Gastrocnemius medialis (tissue), 4 donors: ENCODE data around the gene ACLY.

Source experiments
- CTCF ChIP-seq, 5 experiments: fragments of 450-650 bp in 3 of 5; fragments of 200-600 bp in 2 of 5; sonication (generic) in 2 of 5; IDR thresholded peaks in 4 of 5; conservative IDR thresholded peaks in 1 of 5; 1 replicate in 4 of 5; 2 replicates in 1 of 5; pipeline ENCODE4 v1.5.1; 2016 to 2019; ENCODE audit warnings: antibody characterized with exemption in 5 of 5, mild to moderate bottlenecking in 3 of 5, moderate library complexity in 3 of 5
- POLR2A ChIP-seq, 2 donors: fragments of 450-650 bp; IDR thresholded peaks; one replicate each; pipeline ENCODE4 v1.6.1; 2017; ENCODE audit warnings: antibody characterized with exemption in 2 of 2, mild to moderate bottlenecking in 2 of 2, moderate library complexity in 2 of 2

GRCh38 chr17:41913798-41914197, 5.0 kb downstream of the ACLY start:
- TF ChIP-seq POLR2A (IDR thresholded peaks at IDR 0.05) (no peak), CTCF (IDR thresholded peaks at IDR 0.05 in 4 of 5, conservative IDR thresholded peaks at IDR 0.05 in 1 of 5) (no peak)
